HepG2 (cell line): ENCODE results near the gene GIPC3. TPM values are rescaled to one million over a fixed set of nuclear protein-coding genes. Genes with fewer than 3 reads are reported as not detected.
A peak's percentile ranks its signal among the peaks of the same experiment; 100 is the strongest.

ENCODE experiments used
- ATAD3A ChIP-seq: sonication (generic); formaldehyde crosslinking; IDR thresholded peaks from 2 replicates; pipeline ENCODE4 v1.4.0; 2020; ENCODE audit warnings: missing genetic modification reagents
- HOXA9 ChIP-seq: sonication (generic); formaldehyde crosslinking; IDR thresholded peaks from 2 replicates; pipeline ENCODE4 v1.8.1; 2022; ENCODE audit warnings: missing genetic modification reagents, mild to moderate bottlenecking, moderate library complexity, borderline replicate concordance
- KLF6 ChIP-seq: IDR thresholded peaks from 2 replicates; pipeline ENCODE4 v1.8.0; 2016; ENCODE audit warnings: missing biosample characterization, missing genetic modification reagents
- NCOR1 ChIP-seq: fragments of 200-600 bp; sonication (generic); IDR thresholded peaks from 2 replicates; pipeline ENCODE4 v1.7.0; 2017; ENCODE audit warnings: antibody characterized with exemption, low read length, borderline replicate concordance
- NFKB2 ChIP-seq: sonication (generic); formaldehyde crosslinking; IDR thresholded peaks from 2 replicates; pipeline ENCODE4 v1.4.0; 2020; ENCODE audit warnings: missing genetic modification reagents, borderline replicate concordance
- NFYB ChIP-seq: sonication (generic); formaldehyde crosslinking; IDR thresholded peaks from 2 replicates; pipeline ENCODE4 v1.4.0; 2020; ENCODE audit warnings: missing genetic modification reagents
- NR2F6 ChIP-seq, 2 experiments: IDR thresholded peaks; 2 replicates each; pipeline ENCODE4 v1.6.1; 2016; ENCODE audit warnings: antibody characterized with exemption in 1 of 2, mild to moderate bottlenecking in 1 of 2
- RFX1 ChIP-seq: fragments of 450-650 bp; IDR thresholded peaks from 2 replicates; pipeline ENCODE4 v1.6.1; 2017
- SMAD1 ChIP-seq: sonication (generic); formaldehyde crosslinking; IDR thresholded peaks from 2 replicates; pipeline ENCODE4 v1.4.0; 2020; ENCODE audit warnings: missing genetic modification reagents, low read depth, mild to moderate bottlenecking, borderline replicate concordance
- SMYD3 ChIP-seq: sonication (generic); formaldehyde crosslinking; IDR thresholded peaks from 2 replicates; pipeline ENCODE4 v1.8.1; 2023; ENCODE audit warnings: mild to moderate bottlenecking, missing genetic modification reagents
- SYNCRIP ChIP-seq: fragments of 200-400 bp; formaldehyde crosslinking; IDR thresholded peaks from 2 replicates; pipeline ENCODE4 v1.6.1; 2018; ENCODE audit warnings: mild to moderate bottlenecking, low read depth, low read length; ENCODE audit not compliant: insufficient read depth
- ZFP37 ChIP-seq: sonication (generic); formaldehyde crosslinking; IDR thresholded peaks from 2 replicates; pipeline ENCODE4 v1.4.0; 2020; ENCODE audit warnings: missing genetic modification reagents, borderline replicate concordance
- ZFY ChIP-seq: sonication (generic); formaldehyde crosslinking; IDR thresholded peaks from 2 replicates; pipeline ENCODE4 v1.4.0; 2020; ENCODE audit warnings: missing genetic modification reagents
- ZMYM3 ChIP-seq: sonication (generic); formaldehyde crosslinking; IDR thresholded peaks from 2 replicates; pipeline ENCODE4 v1.5.1; 2020; ENCODE audit warnings: mild to moderate bottlenecking, missing genetic modification reagents
- ZNF30 ChIP-seq: sonication (generic); formaldehyde crosslinking; IDR thresholded peaks from 2 replicates; pipeline ENCODE4 v1.5.0; 2020; ENCODE audit warnings: mild to moderate bottlenecking, missing genetic modification reagents
- ZNF326 ChIP-seq: sonication (generic); formaldehyde crosslinking; IDR thresholded peaks from 2 replicates; pipeline ENCODE4 v1.4.0; 2020; ENCODE audit warnings: missing genetic modification reagents, borderline replicate concordance
- ZNF350 ChIP-seq: sonication (generic); formaldehyde crosslinking; IDR thresholded peaks from 2 replicates; pipeline ENCODE4 v1.4.0; 2020; ENCODE audit warnings: mild to moderate bottlenecking, low read depth, missing genetic modification reagents, borderline replicate concordance
- ZNF451 ChIP-seq: sonication (generic); formaldehyde crosslinking; IDR thresholded peaks from 2 replicates; pipeline ENCODE4 v1.5.0; 2020; ENCODE audit warnings: mild to moderate bottlenecking, missing genetic modification reagents
- ZNF556 ChIP-seq: sonication (generic); formaldehyde crosslinking; IDR thresholded peaks from 2 replicates; pipeline ENCODE4 v1.4.0; 2020; ENCODE audit warnings: mild to moderate bottlenecking, missing genetic modification reagents, borderline replicate concordance
- ZNF577 ChIP-seq: sonication (generic); formaldehyde crosslinking; IDR thresholded peaks from 2 replicates; pipeline ENCODE4 v1.4.0; 2020; ENCODE audit warnings: mild to moderate bottlenecking, low read depth, missing genetic modification reagents, borderline replicate concordance
- polyA plus RNA-seq, 8 experiments: library from polyadenylated mRNA; depleted of rRNA in 3 of 8; stranded (reverse) in 7 of 8; unstranded in 1 of 8; fragments of >200 nt; fragmentation: Illumina TruSeq in 4 of 8; extraction: Trizol in 4 of 8; gene quantifications; 2 replicates each; pipeline versions ENCODE4 v1.2.1 to v1.2.3, GENCODE V29; 2011 to 2016; ENCODE audit warnings: low read depth in 4 of 8, missing spikeins in 1 of 8, mixed read lengths in 1 of 8; ENCODE audit not compliant: insufficient read depth in 1 of 8
- total RNA-seq, 5 experiments: library from RNA; depleted of rRNA; stranded (reverse); fragments of >200 nt; fragmentation: Illumina TruSeq; extraction: Trizol; gene quantifications; 2 replicates each; pipeline ENCODE4 v1.2.3, GENCODE V29; 2016; ENCODE audit warnings: low read depth in 1 of 5
- TF ChIP-seq, protein P1 (sequence below), 2 experiments: sonication (generic) in 1 of 2; formaldehyde crosslinking in 1 of 2; IDR thresholded peaks; 2 replicates each; pipeline versions ENCODE4 v1.4.0 to v1.6.1; 2018 to 2020; ENCODE audit warnings: missing genetic modification reagents in 2 of 2, borderline replicate concordance in 1 of 2, low read depth in 1 of 2, mild to moderate bottlenecking in 1 of 2, missing biosample characterization in 1 of 2
- TF ChIP-seq, protein P2 (sequence below): IDR thresholded peaks from 2 replicates; pipeline ENCODE4 v1.6.1; 2016; ENCODE audit warnings: low read depth, borderline replicate concordance
- TF ChIP-seq, protein P3 (sequence below): sonication (generic); formaldehyde crosslinking; IDR thresholded peaks from 2 replicates; pipeline ENCODE4 v1.8.0; 2022; ENCODE audit warnings: missing genetic modification reagents, low read depth, mild to moderate bottlenecking, borderline replicate concordance
- TF ChIP-seq, protein P4 (sequence below): IDR thresholded peaks from 2 replicates; pipeline ENCODE4 v1.6.1; 2018; ENCODE audit warnings: missing genetic modification reagents
- TF ChIP-seq, protein P5 (sequence below): sonication (generic); formaldehyde crosslinking; IDR thresholded peaks from 2 replicates; pipeline ENCODE4 v1.4.0; 2020; ENCODE audit warnings: mild to moderate bottlenecking, low read depth, missing genetic modification reagents
- TF ChIP-seq, protein P6 (sequence below): sonication (generic); formaldehyde crosslinking; IDR thresholded peaks from 2 replicates; pipeline ENCODE4 v1.4.0; 2020; ENCODE audit warnings: mild to moderate bottlenecking, missing genetic modification reagents

The GIPC3 gene
- total and polyA plus RNA-seq, 2 of the 13 experiments (the other 11 are each of a cell fraction or from before 2014, with no cell fraction given) = 0.05 TPM; not detected in 1

DNA sequence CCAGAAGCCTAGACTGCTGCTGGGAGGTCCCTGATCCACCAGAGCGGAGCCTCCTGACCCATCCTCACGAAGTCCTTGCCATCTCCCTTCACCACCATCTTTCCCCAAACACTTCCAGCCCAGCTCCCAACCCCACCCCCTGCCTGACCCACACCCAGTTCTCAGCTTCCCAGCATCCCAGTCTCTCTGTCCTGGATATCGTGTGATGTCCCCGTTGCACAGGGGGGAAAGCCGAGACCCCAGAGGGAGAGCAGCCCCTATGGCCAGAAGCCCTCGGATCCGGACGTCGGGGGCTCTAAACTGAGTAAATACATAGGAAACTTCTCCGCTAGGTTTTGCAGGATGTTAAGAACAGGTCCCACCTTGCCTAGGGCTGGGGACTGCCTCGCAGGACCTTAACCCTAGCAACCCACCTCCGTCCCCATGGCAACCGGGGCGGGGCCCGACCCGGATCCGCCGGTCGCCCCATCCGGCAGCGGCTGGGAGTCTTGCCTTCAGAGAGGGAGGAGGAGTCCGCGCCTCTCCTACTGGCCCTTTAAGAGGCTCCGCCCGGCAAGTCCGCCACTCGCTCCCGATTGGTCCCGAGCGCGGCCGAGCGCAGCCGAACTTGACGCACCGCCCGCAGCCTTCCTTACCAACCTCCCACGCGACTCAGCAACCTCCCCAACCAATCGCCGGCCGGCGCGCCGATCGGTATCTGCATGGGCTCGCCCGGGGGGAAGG is 13.0 kb upstream of the GIPC3 start (continued):
- TF ChIP-seq, protein P1, sequence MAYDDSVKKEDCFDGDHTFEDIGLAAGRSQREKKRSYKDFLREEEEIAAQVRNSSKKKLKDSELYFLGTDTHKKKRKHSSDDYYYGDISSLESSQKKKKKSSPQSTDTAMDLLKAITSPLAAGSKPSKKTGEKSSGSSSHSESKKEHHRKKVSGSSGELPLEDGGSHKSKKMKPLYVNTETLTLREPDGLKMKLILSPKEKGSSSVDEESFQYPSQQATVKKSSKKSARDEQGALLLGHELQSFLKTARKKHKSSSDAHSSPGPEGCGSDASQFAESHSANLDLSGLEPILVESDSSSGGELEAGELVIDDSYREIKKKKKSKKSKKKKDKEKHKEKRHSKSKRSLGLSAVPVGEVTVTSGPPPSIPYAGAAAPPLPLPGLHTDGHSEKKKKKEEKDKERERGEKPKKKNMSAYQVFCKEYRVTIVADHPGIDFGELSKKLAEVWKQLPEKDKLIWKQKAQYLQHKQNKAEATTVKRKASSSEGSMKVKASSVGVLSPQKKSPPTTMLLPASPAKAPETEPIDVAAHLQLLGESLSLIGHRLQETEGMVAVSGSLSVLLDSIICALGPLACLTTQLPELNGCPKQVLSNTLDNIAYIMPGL (CRISPR knock-in tag; IDR thresholded peaks at IDR 0.05; ENCODE audit: borderline replicate concordance in 1 of 2, low read depth in 1 of 2) = peak in 1 of 2 experiments; percentile 12; a peak in 1 of 4 replicates
- 0 out of 2 replicates have a peak, but pooled peaks have one; percentile 32 for TF ChIP-seq NFKB2 (CRISPR knock-in tag)
- TF ChIP-seq, protein P2, sequence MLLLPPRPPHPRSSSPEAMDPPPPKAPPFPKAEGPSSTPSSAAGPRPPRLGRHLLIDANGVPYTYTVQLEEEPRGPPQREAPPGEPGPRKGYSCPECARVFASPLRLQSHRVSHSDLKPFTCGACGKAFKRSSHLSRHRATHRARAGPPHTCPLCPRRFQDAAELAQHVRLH (CRISPR knock-in tag) = no peak
- 0 out of 2 replicates have a peak, but pooled peaks have one; percentile 8 for TF ChIP-seq ZNF350 (CRISPR knock-in tag)
- peak; percentile 96 for TF ChIP-seq NFYB
- no peak for TF ChIP-seq ATAD3A (CRISPR knock-in tag)
- no peak for TF ChIP-seq SMYD3 (CRISPR knock-in tag)
- TF ChIP-seq SMAD1 (CRISPR knock-in tag) = no peak
- TF ChIP-seq ZNF577 (CRISPR knock-in tag) = no peak
- TF ChIP-seq, protein P3, sequence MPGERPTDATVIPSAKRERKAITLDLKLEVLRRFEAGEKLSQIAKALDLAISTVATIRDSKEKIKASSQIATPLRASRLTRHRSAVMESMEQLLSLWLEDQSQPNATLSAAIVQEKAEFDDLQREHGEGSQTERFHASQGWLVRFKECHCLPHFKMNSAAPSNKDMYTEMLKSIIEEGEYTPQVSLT (CRISPR knock-in tag) = no peak
- no peak for TF ChIP-seq ZNF326 (CRISPR knock-in tag)
- TF ChIP-seq SYNCRIP = no peak
- no peak for TF ChIP-seq ZFY (CRISPR knock-in tag)
- TF ChIP-seq, protein P4, sequence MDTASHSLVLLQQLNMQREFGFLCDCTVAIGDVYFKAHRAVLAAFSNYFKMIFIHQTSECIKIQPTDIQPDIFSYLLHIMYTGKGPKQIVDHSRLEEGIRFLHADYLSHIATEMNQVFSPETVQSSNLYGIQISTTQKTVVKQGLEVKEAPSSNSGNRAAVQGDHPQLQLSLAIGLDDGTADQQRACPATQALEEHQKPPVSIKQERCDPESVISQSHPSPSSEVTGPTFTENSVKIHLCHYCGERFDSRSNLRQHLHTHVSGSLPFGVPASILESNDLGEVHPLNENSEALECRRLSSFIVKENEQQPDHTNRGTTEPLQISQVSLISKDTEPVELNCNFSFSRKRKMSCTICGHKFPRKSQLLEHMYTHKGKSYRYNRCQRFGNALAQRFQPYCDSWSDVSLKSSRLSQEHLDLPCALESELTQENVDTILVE (CRISPR knock-in tag) = peak; percentile 62; the same call in 1 of the 2 replicates
- no peak for TF ChIP-seq HOXA9 (CRISPR knock-in tag)
- TF ChIP-seq NR2F6 (IDR thresholded peaks at IDR 0.05) = no peak
- no peak for TF ChIP-seq NR2F6 (CRISPR knock-in tag; IDR thresholded peaks at IDR 0.05)
- no peak for TF ChIP-seq ZFP37 (CRISPR knock-in tag)
- no peak for TF ChIP-seq ZMYM3 (CRISPR knock-in tag)
- TF ChIP-seq NCOR1 = no peak
- TF ChIP-seq, protein P5, sequence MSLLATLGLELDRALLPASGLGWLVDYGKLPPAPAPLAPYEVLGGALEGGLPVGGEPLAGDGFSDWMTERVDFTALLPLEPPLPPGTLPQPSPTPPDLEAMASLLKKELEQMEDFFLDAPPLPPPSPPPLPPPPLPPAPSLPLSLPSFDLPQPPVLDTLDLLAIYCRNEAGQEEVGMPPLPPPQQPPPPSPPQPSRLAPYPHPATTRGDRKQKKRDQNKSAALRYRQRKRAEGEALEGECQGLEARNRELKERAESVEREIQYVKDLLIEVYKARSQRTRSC = no peak
- no peak for TF ChIP-seq ZNF451 (CRISPR knock-in tag)
- TF ChIP-seq ZNF556 (CRISPR knock-in tag) = no peak
- TF ChIP-seq, protein P6, sequence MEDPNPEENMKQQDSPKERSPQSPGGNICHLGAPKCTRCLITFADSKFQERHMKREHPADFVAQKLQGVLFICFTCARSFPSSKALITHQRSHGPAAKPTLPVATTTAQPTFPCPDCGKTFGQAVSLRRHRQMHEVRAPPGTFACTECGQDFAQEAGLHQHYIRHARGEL = no peak
- TF ChIP-seq KLF6 = no peak
- TF ChIP-seq RFX1 = peak; percentile 93
- no peak for TF ChIP-seq ZNF30 (CRISPR knock-in tag)
